GM18867 (cell line): ENCODE data around the gene DDX56.
A peak's percentile ranks its signal among the peaks of the same experiment; 100 is the strongest.
"Not testable (repeated sequence)": the region's sequence is repeated elsewhere in the genome, so short reads cannot be mapped to it uniquely, and the experiment has no call there.

ENCODE experiments used
- ATAC-seq: cut with Tn5 transposase; IDR thresholded peaks from one replicate; pipeline ENCODE4 v1.9.1; 2021; ENCODE audit warnings: mild to moderate bottlenecking, moderate library complexity; ENCODE audit not compliant: unreplicated experiment

The DDX56 gene

DNA sequence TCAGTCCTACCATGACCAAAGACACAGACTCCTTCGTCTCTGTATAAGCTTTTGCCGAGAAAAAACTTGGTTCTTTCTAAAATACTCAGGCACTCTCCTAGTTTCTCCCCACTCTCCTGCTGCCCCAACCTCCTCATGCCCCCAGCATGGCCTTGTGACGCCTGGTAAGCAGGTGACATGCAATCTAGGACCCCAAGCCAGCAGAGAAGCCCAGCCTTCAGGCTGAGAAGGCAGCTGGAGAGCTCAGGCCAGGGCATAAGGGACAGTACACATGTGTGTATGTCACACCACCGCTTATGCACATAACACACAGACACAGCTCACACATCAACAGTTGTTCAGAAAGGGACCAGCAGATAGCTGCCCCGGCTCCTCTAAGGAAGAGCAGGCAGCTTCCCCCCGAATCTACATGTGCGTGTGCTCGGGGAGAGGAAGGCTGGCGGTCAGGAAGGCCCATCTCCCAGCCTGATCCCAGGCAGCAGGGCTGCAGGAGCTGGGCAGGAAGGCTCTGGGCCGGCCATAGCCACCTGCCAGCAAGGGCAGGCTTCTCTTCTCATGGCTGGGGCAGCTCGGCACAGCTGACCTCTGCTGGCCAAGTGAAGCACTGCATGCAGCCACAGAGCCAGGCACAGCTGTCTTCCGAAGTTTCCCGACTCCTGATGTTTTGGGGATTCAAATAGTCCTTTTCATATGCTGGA, 8.5 kb downstream of the DDX56 start:
- peak; percentile 74 for ATAC-seq

DNA sequence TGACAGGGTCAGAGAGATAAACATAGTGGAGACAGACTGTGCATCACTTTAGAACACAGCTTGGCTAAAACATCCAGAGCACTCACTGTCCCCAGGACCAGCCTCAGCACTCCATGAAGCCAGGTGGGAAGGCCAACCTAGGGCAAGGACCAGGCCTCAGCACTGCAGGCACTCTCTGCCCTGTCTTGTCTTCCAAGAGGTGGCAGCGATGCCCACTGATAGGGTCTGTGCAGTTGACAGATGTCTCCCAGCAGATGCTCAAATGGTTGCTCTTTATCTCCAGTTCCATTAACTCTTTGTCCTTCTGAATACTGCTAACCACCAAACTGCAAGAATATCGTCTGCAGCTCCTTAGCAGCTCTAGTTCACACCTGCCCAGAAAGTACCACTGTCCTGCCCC, 9.1 kb downstream of the DDX56 start:
- no peak for ATAC-seq

DNA sequence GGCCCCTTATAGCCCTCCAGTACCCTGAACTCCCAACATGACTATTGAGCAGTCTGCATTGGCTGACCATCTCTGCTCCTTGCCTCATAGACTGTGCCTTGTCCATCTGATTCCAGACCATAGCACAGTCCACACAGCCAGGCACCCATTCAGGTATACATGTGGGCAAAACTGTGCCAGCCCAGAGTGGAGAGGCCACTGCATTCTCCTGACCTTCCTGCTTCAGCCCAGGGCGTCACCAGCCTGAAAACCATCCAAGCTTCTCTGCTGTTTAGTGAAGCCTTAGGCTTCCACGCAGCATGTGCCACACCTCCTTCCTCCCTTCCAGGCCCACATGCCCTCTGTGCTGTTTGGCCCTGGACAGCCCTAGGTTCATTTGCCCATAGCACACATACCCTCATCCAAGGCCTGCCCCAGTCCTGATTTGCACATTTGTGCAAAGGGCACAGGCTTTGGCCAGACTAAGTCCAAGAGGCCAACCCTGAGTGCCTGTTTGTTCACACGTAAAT, 10.5 kb downstream of the DDX56 start:
- no peak for ATAC-seq

DNA sequence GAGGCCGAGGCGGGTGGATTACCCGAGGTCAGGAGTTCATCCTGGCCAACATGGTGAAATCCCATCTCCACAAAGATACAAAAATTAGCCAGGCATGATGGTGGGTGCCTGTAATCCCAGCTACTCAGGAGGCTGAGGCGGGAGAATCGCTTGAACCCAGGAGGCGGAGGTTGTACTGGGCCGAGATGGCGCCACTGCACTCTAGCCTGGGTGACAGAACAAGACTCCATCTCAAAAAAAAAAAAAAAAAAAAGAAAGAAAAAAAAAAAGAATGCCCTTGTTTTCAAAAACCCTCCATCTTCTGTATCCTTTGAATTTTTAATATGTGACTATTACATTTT, 11.1 kb downstream of the DDX56 start:
- ATAC-seq, result not testable (repeated sequence)

DNA sequence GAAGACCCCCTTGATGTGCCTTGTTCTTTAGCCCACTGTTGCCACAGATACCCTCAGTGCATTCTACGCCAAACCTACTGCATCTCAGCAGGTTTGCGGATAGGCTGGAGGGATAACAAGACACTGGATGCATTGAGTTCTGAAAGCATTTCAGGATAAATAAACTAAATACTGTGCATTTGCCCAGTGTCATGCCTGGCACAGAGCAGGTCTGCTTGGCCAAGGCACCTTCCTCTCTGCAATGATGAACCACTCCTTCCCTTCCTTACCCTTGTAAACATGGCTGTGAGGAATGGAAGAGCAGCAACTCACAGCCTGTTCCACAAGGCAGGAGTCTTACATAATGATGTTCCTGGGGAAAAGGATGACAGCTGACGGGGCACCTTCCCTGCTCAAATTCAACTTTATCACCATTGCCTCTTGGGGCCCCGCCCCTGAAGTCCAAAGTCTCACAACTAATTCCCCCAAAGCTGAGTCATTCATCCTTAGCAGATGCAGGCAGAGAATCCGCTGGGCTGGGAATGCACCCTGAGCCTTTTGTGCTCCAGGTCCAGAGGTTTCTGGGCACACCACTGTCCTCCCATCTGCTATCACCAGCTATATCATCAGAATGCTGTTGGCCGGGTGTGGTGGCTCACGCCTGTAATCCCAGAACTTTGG, 11.6 kb downstream of the DDX56 start:
- ATAC-seq, result no peak

GRCh38 chr7:44561481-44561880, 12.2 kb downstream of the DDX56 start:
- ATAC-seq, result no peak

GRCh38 chr7:44559485-44559884, 14.2 kb downstream of the DDX56 start:
- no peak for ATAC-seq

- ATAC-seq, result no peak
Observed at GRCh38 chr7:44557485-44557884, 16.2 kb downstream of the DDX56 start.

- ATAC-seq, result no peak
Observed at GRCh38 chr7:44555350-44555749, 18.4 kb downstream of the DDX56 start.

- ATAC-seq, result not testable (repeated sequence)
Observed at GRCh38 chr7:44552473-44553005, 21.2 kb downstream of the DDX56 start.

DNA sequence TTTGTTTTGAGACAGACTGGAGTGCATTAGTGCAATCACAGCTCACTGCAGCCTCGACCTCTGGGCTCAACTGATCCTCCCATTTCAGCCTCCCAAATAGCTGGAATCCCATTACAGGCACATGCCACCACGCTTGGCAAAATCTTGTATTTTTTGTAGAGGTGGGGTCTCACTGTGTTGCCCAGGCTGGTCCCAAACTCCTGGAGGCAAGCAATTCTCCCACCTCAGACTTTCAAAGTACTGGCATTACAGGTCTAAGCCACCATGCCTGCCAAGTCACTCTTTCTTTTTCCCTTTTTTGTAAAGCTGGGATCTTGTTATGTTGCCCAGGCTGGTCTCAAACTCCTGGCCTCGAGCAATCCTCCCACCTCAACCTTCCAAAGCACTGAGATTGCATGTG, 24.3 kb downstream of the DDX56 start:
- no peak for ATAC-seq

GRCh38 chr7:44548893-44549292, 24.8 kb downstream of the DDX56 start:
- no peak for ATAC-seq

DNA sequence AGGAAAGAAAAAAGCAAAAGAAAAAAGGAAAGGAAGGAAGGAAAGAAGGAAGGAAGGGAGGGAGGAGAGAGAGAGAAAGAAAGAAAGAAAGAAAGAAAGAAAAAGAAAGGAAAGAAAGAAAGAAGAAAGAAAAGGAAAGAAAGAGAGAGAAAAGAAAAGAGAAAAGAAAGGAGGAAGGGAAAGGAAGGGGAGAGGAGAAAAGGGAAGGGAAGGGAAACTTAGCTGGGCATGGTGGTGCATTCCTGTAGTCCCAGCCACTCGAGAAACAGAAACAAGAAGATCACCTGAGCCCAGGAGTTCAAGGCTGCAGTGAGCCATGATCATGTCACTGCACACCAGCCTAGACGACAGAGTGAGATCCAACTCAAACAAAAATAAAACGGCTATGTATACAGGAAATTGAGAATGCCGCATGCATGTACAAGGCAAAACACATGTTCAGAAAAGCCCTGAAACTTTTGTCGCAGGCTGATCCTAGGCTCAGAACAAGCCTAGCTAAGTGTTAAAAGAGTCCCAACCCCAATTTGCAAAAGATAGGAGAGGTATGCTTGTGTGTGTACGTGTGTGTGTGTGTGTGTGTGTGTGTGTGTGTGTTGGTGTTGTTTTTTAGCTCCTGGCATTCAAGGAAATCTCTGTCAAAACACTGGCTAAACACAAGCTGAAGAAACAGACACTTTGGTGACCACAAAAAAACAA, 26.0 kb downstream of the DDX56 start:
- ATAC-seq, result no peak

DNA sequence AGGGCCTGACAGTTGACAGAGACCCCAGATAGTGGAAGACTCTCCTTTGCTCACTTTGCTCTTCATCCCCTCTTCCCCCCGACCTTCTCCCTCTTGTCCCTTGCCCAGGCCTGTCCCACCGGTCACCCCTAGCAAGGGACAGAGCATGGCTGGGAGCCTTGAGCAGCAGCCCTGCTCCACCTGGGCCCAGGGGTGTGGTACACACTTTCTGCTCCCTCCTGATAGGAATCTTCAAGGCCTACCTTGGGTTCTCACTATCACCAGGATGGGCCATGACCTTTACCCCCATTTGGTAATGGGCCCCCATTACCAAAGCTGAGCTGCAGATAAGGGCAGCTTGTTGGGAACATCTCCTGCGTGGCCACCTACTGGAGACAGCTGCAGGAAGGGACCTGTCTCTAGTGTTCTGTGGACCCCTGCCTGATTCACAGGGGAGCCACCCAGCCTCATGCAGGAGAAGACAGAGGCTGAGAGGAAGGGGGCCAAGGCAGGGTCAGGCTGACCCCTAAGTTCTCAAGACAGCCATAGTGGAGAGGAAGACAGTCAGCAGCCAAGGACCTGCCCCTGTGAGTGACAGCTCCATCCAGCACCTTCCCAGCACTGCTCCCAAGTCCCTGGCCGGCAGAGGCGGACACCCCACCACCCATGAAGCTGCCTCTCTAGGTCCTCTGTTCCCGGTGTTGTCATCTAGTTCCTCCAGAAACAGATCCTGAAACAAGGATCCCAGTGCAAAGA, 31.7 kb downstream of the DDX56 start:
- ATAC-seq, result no peak

DNA sequence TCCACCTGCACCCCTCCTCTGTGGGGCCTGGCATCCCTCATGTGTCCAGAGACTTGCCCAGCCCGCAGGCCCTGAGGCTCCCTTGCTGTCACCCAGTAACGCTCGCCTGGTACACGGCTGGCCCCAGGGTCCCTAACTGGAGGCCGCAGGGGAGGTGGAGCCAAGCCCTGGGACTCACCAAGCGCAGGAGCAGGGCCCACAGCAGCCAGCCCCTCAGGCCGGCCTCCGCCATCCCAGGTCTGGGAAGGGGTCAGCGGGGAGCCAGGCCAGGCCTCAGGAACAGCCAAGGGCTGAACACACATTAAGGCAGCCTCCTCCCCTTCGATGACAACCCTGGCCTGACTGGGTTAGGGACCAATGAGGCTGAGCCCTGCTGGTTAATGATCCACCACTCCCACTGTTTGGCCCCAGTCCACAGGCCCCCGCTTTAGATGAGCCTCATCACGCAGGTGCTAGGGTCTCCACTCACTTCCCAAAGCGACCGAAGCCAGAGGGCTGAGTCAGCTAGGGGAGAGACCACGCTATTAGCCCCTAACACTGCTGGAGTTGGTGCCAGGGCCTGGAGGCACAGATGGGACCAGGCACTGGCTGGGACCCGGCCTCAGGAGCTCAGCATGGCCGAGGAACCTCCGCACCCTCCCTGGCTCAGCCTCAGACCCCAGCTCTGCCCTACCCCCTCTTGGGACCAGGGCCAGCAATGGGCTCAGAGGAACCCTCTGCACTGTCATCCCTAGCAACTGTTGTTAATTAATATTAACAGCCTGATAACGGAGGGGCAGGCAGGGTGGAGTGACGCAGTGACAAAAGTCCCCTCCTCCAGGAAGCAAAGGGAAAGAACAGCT, 32.5 kb downstream of the DDX56 start, which contains the start of gene NPC1L1:
Gene NPC1L1 (minus strand): TSS at position 303 of the 842 bp plus-strand sequence. CDS start 71 bp downstream, at position 232.
- ATAC-seq, result no peak

- ATAC-seq, result no peak
Observed at GRCh38 chr7:44540592-44541027, 33.1 kb downstream of the DDX56 start.

GRCh38 chr7:44539669-44540506, 33.8 kb downstream of the DDX56 start:
- no peak for ATAC-seq

- ATAC-seq, result no peak
Observed at GRCh38 chr7:44538798-44539668, 34.7 kb downstream of the DDX56 start.
